Fibroblast of the aortic adventitia (primary cell): ENCODE results near the gene ANKRD29. TPM values are rescaled to one million over a fixed set of nuclear protein-coding genes. Genes with fewer than 3 reads are reported as not detected.

Source experiments
- DNase-seq: peaks from one replicate; pipeline ENCODE4 v3.0.0-alpha.2; 2010; ENCODE audit warnings: low read depth
- H3K4me3 ChIP-seq: 2 replicates; pipeline ENCODE4 v1.5.1; 2011; ENCODE audit warnings: low read depth, mild to moderate bottlenecking, control low read depth, low read length, moderate library complexity
- small RNA-seq: library from RNA; depleted of rRNA; stranded (forward); fragments of <200 nt; gene quantifications from one replicate; pipeline ENCODE3, GENCODE V24; 2012
- total RNA-seq: library from RNA; depleted of rRNA; stranded (reverse); fragments of >200 nt; gene quantifications from 2 replicates; pipeline ENCODE4 v1.2.3, GENCODE V29; 2012; ENCODE audit warnings: low replicate concordance
- TF ChIP-seq, protein P1 (sequence below): IDR thresholded peaks from 2 replicates; pipeline ENCODE4 v1.5.1; 2011; ENCODE audit warnings: mild to moderate bottlenecking, low read length, control low read depth, inconsistent platforms; ENCODE audit not compliant: insufficient read depth

Gene ANKRD29
- total RNA-seq, 1 donor: 17.4 TPM

DNA sequence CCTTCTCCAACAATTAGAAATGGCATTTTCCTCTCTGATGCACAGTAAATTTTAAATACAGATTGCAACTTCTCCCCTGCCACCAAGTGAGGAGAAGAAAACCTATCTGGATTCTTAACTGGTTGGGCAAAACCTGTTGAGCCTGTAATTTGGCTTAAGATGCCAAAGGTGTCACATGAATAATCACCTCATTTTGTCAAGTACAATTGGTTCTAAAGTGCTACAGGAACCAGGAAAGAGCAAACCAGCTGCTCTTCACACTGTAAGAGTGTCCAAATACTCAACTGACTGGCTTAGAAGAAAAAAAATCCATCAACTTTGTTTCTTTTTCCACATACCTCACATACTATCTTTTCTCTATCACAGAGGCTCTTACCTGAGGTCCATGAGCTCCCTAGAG lies 111.8 kb downstream of the ANKRD29 start:
- DNase-seq: no peak
- H3K4me3 ChIP-seq: no peak overlapping the region
- TF ChIP-seq, protein P1, sequence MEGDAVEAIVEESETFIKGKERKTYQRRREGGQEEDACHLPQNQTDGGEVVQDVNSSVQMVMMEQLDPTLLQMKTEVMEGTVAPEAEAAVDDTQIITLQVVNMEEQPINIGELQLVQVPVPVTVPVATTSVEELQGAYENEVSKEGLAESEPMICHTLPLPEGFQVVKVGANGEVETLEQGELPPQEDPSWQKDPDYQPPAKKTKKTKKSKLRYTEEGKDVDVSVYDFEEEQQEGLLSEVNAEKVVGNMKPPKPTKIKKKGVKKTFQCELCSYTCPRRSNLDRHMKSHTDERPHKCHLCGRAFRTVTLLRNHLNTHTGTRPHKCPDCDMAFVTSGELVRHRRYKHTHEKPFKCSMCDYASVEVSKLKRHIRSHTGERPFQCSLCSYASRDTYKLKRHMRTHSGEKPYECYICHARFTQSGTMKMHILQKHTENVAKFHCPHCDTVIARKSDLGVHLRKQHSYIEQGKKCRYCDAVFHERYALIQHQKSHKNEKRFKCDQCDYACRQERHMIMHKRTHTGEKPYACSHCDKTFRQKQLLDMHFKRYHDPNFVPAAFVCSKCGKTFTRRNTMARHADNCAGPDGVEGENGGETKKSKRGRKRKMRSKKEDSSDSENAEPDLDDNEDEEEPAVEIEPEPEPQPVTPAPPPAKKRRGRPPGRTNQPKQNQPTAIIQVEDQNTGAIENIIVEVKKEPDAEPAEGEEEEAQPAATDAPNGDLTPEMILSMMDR: no peak

Small RNA genes within 50 kb of the gene (small RNA-seq; reads per million reads assigned to genes)
- gene RF00019: not detected

Other genes starting within 250 kb of the ANKRD29 start
- gene RIOK3, start 209.6 kb downstream of the ANKRD29 start, total RNA-seq: 58.1 and 89.3 TPM in 2 replicates
- gene RMC1, start 159.4 kb downstream of the ANKRD29 start, total RNA-seq: 21.3 and 22.7 TPM in 2 replicates
- gene NPC1, start 76.4 kb downstream of the ANKRD29 start, total RNA-seq: 27.6 and 51.3 TPM in 2 replicates
- 5.1 and 15.7 TPM in 2 replicates for gene LAMA3, start 26.5 kb upstream of the ANKRD29 start, total RNA-seq